ENCODE measurements around the gene SUPT6H.

The SUPT6H gene

GRCh38 chr17:28675980-28676379, 14.0 kb downstream of the SUPT6H start:
- CTCF ChIA-PET: interaction anchor here (0.9 to 1.8 kb wide), 3 partner anchors 13 to 32 kb away, joined by 3 to 5 read pairs (median 3); no protein-coding TSS in a partner anchor
- 0 out of 2 replicates have a peak, but pooled peaks have one; percentile 23 for TF ChIP-seq CTCF (conservative IDR thresholded peaks at IDR 0.05; ENCODE audit: low read depth)
- no peak overlapping the region for H3K27ac ChIP-seq
- DNase-seq (ENCODE audit: low spot score): peak; percentile 49
- POLR2A ChIA-PET (ENCODE audit: low non-redundant PET): no interaction called here

DNA sequence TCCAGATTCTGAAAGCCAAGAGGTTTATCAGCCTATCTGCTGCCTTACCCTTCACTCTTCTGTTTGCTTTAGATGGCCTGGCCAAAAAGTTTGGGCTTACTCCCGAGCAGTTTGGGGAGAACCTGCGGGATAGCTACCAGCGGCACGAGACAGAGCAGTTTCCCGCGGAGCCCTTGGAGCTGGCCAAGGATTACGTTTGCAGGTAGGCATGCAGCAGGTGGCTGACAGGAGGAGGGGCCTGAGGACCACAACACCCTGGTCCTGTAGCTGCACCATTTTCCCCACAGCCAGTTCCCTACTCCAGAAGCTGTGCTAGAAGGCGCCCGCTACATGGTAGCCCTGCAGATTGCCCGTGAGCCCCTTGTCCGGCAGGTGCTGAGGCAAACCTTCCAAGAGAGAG, 20.6 kb downstream of the SUPT6H start:
- DNase-seq (ENCODE audit: low spot score): no peak
- POLR2A ChIA-PET (ENCODE audit: low non-redundant PET): no interaction called here
- CTCF ChIA-PET: interaction anchor here (0.6 kb wide), 1 partner anchor 61 kb away, joined by 3 read pairs; no protein-coding TSS in a partner anchor

DNA sequence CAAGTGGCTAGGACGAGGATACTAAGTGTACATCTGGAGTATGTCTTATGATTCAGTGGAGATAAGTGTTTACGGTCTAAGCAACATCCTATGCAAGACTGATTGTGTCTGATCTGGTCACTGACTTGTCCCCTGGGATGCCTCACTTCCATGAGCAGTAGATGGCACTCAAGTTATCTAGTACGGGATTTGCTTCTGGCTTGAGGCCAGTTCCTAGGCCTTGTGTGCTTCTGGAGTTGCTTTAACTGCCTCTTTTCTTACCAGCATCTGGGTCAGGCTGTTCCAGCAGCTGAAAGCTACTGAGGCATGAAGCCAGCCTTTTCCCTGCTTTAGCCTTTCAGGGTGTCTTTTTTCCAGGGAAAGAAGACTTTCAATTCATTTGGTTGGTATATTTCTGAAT, 23.0 kb downstream of the SUPT6H start:
- TF ChIP-seq CTCF (conservative IDR thresholded peaks at IDR 0.05; ENCODE audit: low read depth): no peak
- POLR2A ChIA-PET (ENCODE audit: low non-redundant PET): no interaction called here
- CTCF ChIA-PET: interaction anchor here (0.6 kb wide), 1 partner anchor 10 kb away, joined by 3 read pairs; no protein-coding TSS in a partner anchor
- no peak overlapping the region for H3K27ac ChIP-seq
- DNase-seq (ENCODE audit: low spot score): no peak

More for the DNA sequence above, 20.6 kb downstream of the SUPT6H start:
- TF ChIP-seq CTCF (conservative IDR thresholded peaks at IDR 0.05; ENCODE audit: low read depth): no peak
- H3K27ac ChIP-seq: no peak overlapping the region

GRCh38 chr17:28685366-28685765, 23.4 kb downstream of the SUPT6H start:
- TF ChIP-seq CTCF (conservative IDR thresholded peaks at IDR 0.05; ENCODE audit: low read depth): no peak
- POLR2A ChIA-PET (ENCODE audit: low non-redundant PET): no interaction called here
- H3K27ac ChIP-seq: no peak overlapping the region
- DNase-seq (ENCODE audit: low spot score): no peak
- CTCF ChIA-PET: interaction anchor here (0.6 kb wide), 1 partner anchor 10 kb away, joined by 3 read pairs; no protein-coding TSS in a partner anchor

DNA sequence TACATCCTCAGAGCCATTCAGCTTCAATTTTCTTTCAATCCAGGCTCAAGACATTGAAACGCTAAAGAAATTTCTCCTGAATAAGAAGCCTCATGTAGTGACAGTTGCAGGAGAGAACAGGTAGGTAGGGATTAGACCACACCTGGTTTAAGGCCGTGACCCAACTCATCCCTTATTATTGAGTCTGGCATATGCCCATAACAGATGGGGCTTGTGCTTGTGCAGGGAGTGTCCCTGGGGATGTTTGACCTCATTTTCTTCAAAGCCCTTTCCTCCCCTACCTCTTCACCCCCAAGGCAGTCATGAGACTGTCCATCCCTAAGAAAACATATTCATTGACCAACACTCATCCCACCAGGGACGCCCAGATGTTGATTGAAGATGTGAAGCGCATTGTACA, 24.3 kb downstream of the SUPT6H start:
- no peak overlapping the region for H3K27ac ChIP-seq
- DNase-seq (ENCODE audit: low spot score): no peak
- CTCF ChIA-PET: interaction anchor here (0.6 kb wide), 1 partner anchor 39 kb away, joined by 6 read pairs; no protein-coding TSS in a partner anchor
- no peak for TF ChIP-seq CTCF (conservative IDR thresholded peaks at IDR 0.05; ENCODE audit: low read depth)
- POLR2A ChIA-PET (ENCODE audit: low non-redundant PET): no interaction called here

GRCh38 chr17:28688481-28688880, 26.5 kb downstream of the SUPT6H start:
- POLR2A ChIA-PET (ENCODE audit: low non-redundant PET): no interaction called here
- TF ChIP-seq CTCF (conservative IDR thresholded peaks at IDR 0.05; ENCODE audit: low read depth): no peak
- no peak overlapping the region for H3K27ac ChIP-seq
- DNase-seq (ENCODE audit: low spot score): no peak
- CTCF ChIA-PET: no interaction called here
